ENCODE measurements around the gene IGF2BP3.

DNA sequence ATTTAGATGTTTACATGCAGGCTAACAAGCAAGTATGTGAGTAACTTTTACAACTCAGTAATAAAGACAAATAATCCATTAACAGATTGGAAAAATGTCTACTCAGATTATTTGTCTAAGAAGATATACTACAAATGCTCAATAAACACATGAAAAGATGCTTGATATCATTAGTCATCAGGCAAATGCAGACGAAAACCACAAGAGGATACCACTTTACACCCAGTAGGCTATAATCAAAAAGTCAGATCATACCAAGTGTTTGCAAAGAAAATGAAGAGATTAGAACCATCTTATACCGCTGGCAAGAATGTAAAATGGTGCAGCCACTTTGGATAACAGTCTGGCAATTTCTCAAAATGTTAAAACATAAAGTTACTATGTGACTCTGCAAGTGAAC is 87.1 kb downstream of the IGF2BP3 start:
- TF ChIP-seq CTCF (conservative IDR thresholded peaks at IDR 0.05 in 1 of 2, IDR thresholded peaks at IDR 0.05 in 1 of 2; ENCODE audit: low read depth in 1 of 2, low read length in 2 of 2): no peak
- no peak for TF ChIP-seq EZH2 (IDR thresholded peaks at IDR 0.05; ENCODE audit: low read length, missing control alignments)
